DMS153 (cell line): ENCODE measurements around the gene COPG1.
A peak's percentile ranks its signal among the peaks of the same experiment; 100 is the strongest.

Experiments
- DNase-seq: peaks from one replicate; lab custom pipeline; 2025; lab: John Stamatoyannopoulos, UW

Gene COPG1

GRCh38 chr3:129280183-129280582 is 30.8 kb downstream of the COPG1 start:
- DNase-seq, result no peak

DNA sequence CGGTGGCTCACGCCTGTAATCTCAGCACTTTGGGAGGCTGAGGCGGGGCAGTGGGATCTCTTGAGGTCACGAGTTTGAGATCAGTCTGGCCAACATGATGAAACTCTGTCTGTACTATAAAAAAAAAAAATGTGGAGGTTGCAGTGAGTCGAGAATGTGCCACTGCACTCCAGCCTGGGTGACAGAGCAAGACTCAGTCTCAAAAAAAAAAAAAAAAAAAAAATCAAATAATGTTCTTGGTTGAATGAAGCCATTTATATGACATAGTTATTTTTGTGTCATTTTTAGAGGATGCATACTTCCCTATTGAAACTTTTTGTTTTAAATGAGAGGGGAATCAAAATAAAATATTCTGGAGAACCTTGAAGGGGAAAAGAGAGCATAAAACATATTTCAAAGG is 32.3 kb downstream of the COPG1 start:
- DNase-seq, result no peak

DNA sequence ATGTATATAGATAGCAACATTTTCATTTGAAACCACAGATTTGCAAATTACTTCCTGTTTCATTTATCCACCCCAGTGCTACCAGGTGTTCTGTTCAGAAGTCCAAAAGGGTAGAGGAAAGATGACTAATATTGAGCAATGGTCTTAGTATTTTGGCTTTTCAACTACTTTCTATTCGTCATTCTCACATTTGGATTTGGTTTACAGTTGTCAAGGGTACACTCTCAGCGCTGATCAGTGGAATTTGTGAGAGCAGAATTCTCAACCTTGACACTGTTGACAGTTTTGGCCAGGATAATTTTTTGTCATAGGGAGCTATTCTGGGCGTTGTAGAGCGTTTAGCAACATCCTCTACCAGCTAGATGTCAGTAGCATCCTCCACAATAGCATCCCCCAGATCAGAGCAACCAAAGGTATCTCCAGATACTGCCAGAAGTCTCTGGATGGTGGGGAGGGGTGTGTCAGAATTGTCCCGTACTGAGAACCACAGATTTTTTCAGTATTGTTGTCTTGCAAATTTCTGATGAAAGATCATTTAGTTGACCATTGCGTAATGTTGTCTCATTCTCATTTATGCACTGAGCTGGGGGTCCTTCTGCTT is 33.4 kb downstream of the COPG1 start:
- no peak for DNase-seq

DNA sequence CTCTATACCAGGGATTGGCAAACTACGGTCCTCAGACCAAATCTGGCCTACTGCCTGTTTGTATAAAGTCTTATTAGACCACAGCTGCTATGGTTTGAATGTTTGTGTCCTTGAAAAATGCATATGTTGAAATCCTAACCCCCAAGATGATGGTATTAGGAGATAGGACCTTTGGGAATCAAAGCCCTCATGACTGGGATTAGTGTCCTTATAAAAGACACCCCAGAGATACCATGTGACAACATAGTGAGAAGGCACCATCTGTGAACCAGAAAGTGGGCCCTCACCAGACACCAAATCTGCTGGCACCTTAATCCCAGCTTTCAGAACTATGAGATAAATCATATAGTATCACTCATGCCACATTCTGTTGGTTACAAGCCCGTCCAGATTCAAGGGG is 36.7 kb downstream of the COPG1 start:
- DNase-seq, result no peak

DNA sequence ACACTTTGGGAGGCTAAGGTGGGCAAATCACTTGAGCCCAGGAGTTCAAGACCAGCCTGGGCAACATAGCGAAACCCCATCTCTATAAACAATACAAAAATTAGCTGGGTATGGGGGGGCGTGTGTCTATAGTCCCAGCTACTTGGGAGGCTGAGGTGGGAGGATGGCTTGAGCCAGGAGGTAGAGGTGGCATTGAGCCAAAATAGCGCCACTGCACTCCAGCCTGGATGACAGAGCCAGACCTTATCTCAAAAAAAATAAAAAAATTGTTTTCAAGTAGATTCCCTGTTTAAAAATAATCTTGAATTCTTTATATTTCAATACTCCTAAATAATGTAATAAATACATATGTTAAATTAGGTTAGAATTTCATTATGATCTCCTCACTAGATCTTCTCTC is 39.0 kb downstream of the COPG1 start:
- DNase-seq, result no peak

- no peak for DNase-seq
Measured at GRCh38 chr3:129289201-129289921, 40.0 kb downstream of the COPG1 start.

DNA sequence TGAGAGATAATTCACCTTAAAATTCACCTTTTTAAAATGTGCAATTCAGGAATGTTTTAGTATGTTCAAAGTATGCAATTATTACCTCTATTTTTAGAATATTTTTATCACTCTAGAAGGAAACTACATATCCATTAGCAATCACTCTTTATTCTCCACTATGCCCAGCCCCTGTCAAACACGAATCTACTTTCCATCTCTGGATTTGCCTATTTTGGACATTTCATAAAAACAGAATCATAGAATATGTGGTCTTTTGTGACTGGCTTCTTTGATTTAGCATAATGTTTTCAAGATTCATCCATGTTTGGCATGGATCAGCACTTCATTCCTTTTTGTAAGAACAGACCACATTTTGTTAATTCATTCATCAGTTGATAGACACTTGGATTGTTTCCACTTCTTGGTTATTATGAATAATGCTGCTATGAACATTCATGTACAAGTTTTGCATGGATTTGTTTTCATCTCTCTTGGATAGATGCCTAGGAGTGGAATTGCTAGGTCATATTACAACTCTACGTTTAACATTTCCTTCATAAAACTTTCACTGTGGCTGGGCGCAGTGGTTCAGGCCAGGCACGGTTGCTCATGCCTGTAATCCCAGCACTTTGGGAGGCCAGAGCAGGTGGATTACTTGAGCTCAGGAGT is 42.0 kb downstream of the COPG1 start:
- DNase-seq, result no peak

GRCh38 chr3:129295286-129295685 is 45.9 kb downstream of the COPG1 start:
- DNase-seq, result no peak

GRCh38 chr3:129304146-129304961 is 54.9 kb downstream of the COPG1 start:
- no peak for DNase-seq

GRCh38 chr3:129304962-129305222 is 55.5 kb downstream of the COPG1 start:
- no peak for DNase-seq

DNA sequence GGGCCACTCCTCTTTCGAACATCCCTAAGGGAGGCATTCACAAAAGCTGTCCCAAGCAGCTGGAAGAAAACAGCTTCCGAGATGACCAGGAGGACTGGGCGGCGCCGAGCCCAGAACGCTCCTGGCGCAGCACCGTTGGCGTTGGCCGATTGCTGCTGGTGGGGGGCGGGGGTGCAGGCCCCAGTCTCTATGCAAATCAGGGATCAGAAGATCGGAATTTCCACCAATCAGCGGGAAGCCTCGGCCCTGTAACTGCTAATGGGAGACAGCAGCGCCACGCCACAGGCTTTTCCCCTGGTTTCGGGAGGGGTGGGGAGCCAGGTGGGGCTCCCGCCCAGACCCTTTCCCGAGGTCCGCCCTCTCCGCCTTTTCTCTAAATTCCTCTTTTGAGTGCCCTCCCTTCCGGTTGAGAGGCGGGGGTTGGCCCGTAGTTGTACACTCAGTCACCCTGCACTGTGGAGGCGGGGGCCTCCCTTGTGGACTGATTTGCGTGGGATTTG is 56.2 kb downstream of the COPG1 start:
- peak; percentile 51 for DNase-seq

GRCh38 chr3:129308636-129309035 is 59.2 kb downstream of the COPG1 start:
- no peak for DNase-seq

DNA sequence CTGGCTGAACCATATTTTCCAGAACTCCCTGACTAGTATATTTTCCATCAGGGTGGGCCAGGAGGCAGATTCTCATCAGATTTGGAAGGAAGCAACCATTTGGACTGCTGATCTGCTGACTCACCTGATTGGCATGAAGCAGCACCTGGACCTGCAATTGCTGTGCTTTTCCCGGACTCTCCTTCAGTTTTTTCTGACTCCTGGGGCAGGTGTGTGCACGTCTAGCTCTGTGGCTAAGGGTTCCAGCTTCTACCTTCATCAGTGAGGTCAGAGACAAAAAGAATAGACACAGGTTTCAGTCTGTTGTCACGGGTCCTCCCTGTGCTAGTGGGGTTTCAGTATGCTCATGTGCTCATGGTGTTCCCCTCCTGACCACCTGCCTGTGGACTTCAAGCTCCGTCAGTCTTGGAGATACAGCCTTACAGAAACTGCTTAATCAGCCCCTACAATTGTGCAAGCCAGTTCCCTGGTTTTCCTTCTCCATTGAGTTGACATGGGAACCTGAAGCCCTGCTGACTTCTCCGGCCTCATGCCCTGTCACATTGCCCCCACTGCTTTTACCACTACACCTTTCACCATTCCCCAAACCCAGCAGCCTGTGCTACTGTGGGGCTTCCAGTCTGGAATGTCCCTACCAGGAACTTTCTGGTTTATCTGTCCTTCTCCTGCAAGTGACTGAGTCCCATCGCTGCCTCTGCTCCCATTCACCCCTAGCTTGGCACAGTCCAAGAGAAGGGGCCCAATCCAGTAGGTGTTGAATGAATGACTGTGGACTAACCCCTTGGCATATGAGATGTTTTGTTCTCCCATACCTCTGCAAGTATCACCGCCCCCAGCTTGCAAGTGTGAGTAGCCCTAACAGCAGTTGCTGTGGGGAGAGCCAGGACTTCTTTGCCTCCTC is 61.0 kb downstream of the COPG1 start:
- DNase-seq, result no peak

DNA sequence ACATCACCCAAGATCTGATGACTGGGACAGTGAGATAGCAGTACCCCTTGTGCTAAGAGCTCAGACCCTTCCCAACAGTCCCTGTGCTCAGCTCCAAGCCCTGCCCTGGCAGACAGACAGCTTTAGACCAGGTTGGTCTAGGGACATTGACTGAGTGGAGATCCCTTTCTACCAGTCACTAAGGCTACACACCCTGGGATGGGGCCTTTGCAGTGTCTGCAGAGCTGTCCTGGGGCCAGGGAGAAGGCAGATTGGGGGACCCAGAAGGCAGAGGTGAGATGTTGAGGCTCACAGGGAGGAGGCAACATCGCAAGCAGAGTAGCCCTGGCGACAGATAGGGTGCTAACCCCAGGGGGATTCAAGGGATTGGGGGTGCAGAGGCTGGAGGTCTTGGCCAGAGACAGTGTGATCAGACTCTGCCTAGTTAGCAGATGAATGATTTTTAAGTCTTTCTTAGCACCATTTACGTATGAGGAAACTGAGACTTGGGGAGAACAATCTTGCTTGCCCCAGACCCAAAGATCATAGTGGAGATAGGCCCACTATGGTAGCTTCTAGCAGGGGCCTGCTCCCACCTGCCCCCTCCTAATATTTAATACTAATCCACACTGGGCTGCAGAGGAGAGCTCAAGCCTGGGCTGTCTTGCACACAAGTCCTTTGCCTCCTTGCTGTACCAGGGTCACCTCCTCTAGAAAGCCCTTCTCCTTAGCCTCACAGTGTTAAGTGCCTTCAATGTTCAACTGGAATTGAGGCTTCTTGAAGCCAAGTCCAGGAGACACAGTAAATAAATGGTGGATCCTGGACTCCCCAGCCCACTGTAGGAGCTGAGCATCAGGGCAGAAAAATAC is 61.9 kb downstream of the COPG1 start:
- no peak for DNase-seq

- no peak for DNase-seq
Measured at GRCh38 chr3:129312021-129312639, 62.7 kb downstream of the COPG1 start.

- DNase-seq, result no peak
Measured at GRCh38 chr3:129312671-129313414, 63.4 kb downstream of the COPG1 start.

DNA sequence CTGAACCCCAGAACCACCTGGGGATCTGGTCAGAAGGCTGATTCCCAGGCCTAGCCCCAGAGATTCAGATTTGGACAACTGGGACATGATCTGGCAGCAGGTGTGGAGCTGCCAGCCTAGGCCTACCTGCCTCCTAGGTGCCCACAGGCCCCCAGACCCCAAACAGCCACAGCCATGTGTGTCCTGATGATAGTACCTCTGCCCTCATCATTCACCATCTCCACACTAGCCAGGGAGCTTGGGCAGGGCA is 63.9 kb downstream of the COPG1 start:
- DNase-seq, result no peak

DNA sequence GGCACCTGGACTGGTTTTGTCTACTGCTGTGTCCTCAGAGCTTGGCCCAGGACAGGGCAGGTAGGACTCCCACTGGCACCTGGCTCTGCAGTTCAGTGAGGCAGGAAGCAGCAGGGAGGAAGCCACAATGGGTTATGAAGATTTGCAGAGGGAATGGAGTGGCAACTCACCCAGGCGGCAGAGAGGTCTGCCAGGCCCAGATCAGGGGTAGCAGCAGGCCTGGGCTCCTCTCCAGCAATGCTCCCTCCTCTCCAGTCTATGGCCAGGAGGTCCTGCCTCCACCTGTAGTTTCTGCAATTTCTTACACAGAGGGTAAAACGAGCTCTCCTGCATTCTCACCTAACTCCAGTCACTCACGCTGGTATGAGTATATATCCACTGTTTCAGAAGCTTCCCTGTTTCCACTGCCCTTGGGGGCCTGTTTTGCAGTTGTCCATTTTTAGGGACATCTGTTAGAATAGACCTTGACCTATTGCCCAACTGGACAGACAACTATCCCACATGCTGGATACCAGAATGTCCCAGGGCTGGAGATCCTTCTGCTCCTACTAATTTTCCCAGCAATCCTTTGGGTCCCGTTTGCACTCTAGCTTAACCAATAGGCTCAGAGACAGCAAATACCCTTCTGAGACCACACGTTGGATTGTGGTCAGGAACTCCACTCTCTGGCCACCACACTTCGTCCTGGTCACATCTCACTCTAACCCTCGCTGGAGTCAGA is 64.4 kb downstream of the COPG1 start:
- DNase-seq, result no peak
